ENCODE results near the gene IQSEC2. TPM values are rescaled to one million over a fixed set of nuclear protein-coding genes. Genes with fewer than 3 reads are reported as not detected.

IQSEC2 gene
- total and polyA plus RNA-seq, 2 of the 8 experiments (the other 6 are each of a cell fraction or from before 2014, with no cell fraction given): 6.1 to 54.9 TPM

DNA sequence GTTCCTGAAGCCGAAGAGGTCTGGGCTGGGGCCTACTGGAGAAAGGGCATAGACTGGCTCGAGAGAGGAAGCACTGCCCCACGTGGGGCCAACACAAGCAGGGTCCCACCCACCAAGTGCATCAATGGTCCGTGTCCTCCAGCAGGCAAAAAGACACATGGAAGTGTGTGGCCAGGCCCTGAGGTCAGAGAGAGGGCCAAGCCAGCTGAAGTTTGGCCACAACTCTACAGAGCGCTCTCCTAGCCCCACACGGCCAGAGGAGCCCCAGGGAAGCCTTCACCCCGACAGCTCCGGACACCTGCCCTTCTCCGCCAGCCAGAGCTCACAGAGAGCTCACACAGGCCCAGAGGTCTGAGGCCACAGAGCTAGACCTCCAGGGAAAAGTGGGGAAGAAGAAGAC lies 47.8 kb downstream of the IQSEC2 start (continued):
- TF ChIP-seq MAFK (IDR thresholded peaks at IDR 0.05; ENCODE audit: low read depth, low read length) (no peak), SUZ12 (IDR thresholded peaks at IDR 0.05; ENCODE audit: low read length) (no peak), ASH2L (IDR thresholded peaks at IDR 0.05; ENCODE audit: low read length) (no peak), HDAC2 (IDR thresholded peaks at IDR 0.05; ENCODE audit: borderline replicate concordance in 1 of 2, low read depth in 2 of 2, low read length in 2 of 2) (no peak)
- TF ChIP-seq, protein P1, sequence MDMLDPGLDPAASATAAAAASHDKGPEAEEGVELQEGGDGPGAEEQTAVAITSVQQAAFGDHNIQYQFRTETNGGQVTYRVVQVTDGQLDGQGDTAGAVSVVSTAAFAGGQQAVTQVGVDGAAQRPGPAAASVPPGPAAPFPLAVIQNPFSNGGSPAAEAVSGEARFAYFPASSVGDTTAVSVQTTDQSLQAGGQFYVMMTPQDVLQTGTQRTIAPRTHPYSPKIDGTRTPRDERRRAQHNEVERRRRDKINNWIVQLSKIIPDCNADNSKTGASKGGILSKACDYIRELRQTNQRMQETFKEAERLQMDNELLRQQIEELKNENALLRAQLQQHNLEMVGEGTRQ (IDR thresholded peaks at IDR 0.05; ENCODE audit: low read length): no peak

Measured in H1 (cell line).